Activated CD4-positive, alpha-beta T cell treated with anti-CD3 and anti-CD28 coated beads, Interleukin-2, amount 50 U/mL, for 1 hour (primary cell): ENCODE results near the gene KRTAP10-6.
"Not testable (repeated sequence)": the region's sequence is repeated elsewhere in the genome, so short reads cannot be mapped to it uniquely, and the experiment has no call there.

Source experiments
- DNase-seq: peaks from one replicate; pipeline ENCODE4 v3.0.0-alpha.2; 2020

Gene KRTAP10-6

DNA sequence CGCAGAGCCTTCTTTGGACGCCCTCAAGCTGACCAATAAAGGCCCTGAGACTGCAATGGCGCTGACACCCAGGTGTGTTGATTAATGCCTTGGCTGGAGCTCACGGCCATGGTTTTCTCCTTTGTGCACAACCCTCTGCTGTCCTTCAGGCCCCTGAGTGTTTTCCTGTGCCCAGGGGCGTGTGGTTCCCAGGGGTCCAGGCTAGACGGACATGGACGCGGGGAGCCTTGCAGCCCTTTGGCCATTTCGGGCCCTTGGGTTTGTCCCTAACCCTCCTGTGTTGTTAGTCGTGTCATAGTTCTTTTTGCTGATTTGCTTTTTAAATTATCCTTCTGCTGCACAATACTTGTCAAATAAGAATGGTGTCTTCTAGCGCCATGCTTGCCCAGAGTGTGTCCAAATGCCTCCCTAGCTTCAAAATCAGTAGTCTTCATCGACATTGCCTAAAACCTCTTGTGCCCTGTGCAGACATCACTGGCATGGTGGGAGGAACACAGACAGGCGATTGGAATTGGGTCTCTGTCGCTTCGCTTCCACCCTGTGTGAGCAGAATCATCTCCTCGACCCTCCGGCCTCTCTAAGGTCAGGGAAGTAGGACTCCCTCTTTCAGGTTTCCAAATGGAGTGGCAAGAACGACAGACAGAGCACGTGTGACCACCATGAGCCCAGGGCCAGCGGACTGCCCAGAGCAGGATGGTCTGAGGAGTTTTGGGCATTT is 16.8 kb downstream of the KRTAP10-6 start:
- no peak for DNase-seq

DNA sequence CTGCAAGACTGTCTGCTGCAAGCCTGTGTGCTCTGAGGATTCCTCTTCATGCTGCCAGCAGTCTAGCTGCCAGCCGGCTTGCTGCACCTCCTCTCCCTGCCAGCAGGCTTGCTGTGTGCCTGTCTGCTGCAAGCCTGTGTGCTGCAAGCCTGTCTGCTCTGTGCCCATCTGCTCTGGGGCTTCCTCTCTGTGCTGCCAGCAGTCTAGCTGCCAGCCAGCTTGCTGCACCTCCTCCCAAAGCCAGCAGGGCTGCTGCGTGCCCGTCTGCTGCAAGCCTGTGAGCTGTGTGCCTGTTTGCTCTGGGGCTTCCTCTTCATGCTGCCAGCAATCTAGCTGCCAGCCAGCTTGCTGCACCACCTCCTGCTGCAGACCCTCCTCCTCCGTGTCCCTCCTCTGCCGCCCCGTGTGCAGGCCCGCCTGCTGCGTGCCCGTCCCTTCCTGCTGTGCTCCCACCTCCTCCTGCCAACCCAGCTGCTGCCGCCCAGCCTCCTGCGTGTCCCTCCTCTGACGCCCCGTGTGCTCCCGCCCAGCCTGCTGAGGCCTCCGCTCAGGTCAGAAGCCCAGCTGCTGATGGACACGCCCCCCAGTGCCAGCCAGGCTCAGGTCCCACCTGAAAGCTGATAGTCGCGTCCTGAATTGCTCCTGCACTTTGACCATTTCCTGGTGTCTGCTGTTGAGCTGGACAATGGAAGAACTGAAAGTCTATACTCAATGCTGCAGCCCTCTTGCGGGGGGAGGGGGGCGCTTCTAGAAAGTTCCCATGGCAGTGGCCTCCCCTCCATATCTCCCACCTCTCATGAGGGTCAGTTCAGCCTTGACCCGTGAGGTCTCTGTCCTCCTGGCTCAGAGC is 17.6 kb downstream of the KRTAP10-6 start:
- no peak for DNase-seq

DNA sequence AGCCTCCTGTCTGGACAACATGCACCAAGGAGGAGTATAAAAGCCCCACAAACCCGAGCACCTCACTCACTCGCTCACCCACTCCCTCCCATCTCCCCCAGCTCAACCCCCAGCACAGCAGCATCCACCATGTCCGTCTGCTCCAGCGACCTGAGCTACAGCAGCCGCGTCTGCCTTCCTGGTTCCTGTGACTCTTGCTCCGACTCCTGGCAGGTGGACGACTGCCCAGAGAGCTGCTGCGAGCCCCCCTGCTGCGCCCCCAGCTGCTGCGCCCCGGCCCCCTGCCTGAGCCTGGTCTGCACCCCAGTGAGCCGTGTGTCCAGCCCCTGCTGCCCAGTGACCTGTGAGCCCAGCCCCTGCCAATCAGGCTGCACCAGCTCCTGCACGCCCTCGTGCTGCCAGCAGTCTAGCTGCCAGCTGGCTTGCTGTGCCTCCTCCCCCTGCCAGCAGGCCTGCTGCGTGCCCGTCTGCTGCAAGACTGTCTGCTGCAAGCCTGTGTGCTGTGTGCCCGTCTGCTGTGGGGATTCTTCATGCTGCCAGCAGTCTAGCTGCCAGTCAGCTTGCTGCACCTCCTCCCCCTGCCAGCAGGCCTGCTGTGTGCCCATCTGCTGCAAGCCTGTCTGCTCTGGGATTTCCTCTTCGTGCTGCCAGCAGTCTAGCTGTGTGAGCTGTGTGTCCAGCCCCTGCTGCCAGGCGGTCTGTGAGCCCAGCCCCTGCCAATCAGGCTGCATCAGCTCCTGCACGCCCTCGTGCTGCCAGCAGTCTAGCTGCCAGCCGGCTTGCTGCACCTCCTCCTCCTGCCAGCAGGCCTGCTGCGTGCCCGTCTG is 18.5 kb downstream of the KRTAP10-6 start, which contains the start of gene KRTAP10-4:
Gene KRTAP10-4, plus strand, starts transcription at position 100 of the 827 bp plus-strand sequence. Its CDS starts 30 bp downstream, at position 130.
- DNase-seq = not testable (repeated sequence)

DNA sequence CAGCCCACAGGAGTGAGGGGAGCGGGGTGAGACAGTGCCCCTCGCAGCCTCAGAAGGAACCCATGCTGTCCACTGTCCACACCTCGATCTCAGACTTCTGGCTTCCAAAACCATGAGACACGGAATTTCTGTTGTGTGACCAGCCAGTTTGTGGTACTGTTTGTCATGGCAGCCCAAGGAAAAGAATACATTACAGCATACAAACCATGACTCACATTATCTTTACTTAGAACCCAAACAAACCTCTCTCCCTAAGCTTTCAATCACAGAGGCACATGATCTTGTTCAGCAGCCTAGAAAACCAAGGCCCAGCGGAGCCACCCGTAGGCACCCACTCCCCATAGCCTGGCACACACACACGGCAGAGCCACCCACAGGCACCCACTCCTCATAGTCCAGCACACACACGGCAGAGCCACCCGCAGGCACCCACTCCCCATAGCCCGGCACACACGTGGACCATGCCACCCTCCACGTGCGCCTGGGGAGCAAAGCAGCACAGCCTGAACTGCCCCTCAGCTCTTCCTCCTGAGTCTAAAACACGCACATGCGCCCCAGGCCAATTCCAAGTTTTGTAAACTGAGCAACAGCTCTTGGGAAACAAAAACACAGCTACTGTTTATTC is 19.2 kb downstream of the KRTAP10-6 start:
- no peak for DNase-seq

DNA sequence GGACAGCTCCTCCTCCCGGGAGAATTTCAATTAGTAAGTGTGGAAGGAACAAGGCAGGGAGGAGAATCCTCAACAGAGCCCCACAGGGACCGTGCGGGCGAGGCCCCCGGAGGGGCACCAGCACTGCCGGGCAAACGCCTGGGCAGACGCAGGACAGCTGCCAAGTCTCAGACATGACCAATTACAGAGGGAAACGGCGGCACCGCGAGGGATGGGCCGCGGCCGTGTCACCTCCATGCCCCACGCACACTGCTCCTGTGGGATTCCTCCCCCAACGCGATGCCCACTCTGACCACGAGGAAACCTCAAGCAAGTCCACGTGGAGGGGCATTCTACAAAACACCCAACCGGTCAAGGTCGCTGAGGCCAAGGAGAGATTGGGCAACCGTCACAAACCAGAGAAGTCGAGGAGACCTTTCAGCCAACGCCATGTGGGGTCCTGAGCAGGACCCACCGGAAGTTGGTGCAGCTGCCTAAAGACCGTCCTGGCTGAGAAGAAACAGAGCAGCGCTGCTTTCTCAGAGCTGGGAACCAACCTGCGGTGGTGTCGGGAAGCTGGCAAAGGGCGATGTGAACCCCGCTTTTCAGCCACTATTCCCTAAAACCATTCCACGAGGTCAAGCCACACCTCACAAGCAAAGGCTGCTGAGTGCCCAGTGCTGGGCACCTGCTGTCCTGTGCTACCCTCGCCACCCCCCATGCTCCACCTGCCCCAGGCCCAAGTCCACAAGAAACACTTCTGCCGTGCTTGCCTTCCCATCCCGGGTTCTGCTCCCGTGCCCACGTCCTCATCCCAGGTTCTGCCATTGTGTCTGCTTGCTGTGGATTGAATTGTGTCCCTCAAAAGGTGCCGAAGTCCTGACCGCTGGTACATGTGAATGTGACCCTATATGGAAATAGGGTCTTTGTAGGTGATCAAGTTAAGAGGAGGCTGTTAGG is 20.2 kb downstream of the KRTAP10-6 start:
- DNase-seq = no peak

DNA sequence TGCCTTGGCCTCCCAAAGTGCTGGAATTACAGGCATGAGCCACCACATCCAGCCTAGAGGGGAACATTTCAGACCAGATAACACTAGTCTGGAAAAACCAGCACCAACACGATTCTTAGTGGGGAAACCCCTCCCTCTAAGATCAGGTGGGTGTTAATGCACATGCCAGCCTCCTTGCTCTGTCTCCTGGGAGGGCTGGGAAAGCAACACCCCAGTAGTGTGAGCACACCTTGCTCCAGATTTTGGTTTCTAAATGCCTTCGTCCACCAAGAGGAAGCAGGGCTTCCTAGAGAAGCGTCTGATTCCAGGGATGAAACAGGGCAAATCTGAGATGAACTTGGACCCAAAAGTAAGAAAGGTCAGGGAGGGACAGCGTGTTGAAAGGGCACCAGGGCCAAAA is 21.0 kb downstream of the KRTAP10-6 start:
- DNase-seq = no peak

DNA sequence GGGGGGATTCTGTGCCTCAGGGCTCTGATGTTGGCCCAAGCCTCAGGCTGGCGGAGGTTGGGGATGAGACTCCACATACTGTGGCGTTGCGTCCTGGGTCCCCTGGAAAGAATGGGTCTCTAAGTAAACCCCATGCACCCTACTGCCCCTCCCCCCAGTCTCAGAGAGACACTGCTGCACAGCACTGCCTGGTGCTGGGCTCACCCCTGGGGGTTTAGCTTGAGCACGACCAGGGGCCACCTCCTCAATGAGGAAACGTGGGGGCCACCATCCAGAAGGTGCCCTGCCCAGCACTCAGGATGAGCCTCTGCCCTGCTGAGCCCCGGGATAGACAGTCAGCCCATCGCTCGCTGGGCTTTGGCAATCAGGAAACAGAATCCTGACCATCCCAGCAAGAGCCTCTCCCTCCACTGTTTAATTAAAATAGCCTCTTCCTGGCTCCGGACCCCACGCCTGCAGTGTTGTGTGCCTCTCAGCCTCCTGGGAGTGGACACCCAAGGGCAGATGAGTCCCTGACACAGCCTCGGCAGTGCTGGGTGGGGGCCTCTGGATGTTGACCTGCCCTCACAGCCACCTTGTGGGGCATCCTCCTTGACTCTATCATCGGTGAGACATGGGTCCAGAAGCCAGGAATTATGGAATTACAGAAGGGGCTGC is 22.3 kb downstream of the KRTAP10-6 start:
- DNase-seq = no peak

DNA sequence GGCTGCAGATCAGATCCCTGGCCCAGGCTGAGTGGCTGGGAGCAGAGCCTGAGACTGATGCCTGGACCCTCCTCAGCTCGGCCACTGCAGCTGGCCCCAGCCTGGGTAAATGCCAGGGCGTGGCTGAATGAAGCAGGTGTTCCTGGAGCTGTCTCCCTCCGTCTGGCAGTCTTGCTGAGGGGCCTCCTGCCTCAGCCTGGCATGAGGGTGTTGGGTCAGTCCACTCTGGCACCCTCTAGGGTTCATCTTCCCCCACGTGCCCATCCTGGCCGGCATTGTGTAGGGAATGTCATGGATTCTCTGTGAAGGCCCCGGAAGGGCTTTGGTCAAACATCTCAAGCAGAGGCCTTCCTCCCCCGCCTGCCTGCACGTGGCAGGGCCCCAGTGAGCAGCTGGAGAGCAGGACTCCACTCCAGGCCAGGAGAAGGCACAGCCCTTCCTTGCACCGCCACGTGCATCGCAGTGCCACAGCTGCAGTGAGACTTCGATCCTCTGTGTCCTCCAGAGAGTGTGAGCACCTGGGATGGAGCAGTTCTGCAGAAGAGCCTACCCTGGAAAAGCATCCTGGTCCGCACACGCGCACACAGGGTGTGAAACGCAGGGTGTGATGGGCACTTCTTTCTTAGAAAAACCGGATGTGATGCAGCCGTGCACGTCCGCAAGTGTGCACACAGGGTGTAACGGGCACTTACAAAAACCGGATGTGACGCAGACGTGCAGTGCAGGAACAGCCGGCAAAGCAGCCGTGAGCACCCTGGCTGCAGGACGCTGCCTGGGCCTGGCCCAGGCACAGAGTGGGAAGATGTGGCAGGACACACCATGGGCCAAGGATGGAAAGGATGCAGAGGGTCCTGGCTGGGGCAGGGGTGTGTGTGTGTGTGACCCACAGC is 23.4 kb downstream of the KRTAP10-6 start:
- DNase-seq = no peak

DNA sequence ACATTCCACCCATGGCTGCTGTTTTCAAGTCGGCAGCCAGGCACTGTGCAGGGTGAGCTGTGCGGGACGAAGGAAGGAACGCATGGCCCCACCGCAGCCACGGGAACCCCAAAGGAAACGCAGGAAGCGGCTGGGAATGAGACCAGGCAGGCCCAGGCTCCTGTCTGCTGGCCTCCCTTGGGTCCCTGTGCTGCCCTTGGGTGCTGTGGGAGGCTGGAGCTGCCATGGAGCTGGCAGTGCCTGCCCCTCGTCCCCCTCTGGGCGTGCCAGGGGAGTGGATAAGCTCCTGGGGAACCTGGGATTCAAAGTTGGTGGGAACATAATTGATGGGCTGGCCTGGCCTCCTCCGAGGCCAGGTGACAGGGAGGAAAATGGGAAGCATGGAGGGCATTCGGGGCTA is 24.0 kb downstream of the KRTAP10-6 start:
- DNase-seq = no peak

DNA sequence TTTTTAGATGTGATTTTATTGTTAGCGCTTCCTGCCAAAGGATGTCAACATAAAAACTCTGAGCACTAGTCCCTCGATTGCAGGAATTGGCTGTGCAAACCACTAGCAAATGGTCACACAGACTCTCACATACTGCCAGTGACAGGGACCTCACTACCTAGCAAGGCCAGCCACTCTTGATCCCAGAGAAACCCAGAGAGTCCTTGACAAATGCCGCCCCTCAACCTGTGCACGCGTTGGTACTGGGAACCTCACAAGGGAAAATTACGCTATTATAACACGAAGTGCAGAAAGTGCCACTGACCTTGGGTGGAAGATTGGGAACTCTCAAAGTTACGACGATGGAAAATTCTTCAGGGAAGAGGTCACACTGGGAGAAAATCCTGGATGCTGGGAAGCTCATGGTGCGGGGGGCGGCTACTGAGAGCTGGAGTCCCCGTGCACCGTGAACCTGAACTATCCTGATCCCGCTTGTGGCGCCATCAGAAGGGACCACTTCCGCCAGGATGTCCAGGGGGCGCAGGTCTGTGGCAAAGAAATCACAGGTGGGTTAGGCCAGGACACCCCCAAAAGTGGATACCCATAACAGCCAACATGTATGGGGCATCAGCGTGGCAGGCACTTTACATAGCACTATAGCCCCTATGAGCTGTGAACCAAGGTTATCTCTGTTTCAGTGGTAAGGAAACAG is 24.7 kb downstream of the KRTAP10-6 start:
- DNase-seq = no peak

DNA sequence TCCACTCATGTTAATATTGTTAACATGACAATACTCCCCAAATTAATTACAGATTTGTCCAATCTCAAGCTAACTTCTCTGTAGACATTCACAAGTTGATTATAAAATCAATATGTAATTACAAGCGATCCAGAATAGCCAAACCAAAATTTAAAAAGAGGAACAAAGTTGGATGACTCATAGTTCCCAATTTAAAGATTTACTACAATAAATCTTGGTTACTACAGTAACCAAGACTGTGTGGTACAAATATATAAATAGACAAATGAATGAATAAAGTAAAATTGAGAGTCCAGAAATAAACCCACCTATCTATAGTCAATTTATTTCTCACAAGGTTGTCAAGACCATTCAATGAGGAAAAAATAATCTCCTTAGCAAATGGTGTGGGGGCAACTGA is 25.9 kb downstream of the KRTAP10-6 start:
- no peak for DNase-seq

DNA sequence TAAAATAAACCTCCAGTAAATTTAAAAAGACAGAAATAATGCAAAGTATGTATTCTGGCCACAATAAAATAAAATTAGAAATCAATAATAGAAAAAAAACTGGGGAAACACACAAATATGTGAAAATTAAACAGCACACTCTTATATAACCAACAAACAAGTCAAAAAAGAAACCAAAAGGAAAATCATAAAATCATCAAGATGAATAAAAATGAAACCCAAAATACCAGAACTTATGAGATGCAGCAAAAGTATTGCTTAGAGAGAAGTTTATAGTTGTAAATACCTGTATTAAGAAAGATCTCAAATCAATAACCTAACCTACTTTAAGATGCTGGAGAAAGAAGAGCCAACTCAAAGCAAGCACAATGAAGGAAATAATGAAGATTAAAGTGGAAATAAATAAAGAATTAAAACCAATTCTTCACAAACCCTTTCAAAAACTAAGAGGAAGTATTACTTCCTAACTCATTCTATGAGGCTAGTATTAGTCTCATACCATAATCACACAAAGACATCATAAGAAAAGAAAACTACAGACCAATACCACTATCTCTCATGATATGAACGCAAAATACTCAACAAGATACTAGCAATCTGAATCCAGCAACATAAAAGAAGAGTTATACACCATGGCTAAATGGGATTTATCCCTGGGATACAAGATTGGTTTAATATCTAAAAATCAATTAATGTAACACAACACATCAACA is 27.3 kb downstream of the KRTAP10-6 start:
- no peak for DNase-seq

DNA sequence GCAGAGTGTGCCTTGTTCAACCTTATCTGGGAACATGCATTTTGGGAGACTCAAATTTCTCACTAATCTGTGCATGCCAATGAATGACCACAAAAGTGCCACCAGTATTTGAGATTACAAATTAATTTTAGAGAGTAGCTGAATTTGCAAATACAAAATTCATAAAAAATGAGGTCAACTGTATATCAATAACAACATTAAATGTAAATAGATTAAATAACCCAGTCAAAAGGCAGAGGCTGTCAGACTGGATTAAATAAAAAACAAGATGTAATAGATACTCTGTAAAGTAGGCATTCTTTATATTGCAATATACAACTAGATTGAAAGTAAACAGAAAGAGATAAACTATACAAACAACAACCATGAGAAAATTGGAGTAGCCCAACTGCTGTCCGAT is 28.2 kb downstream of the KRTAP10-6 start:
- no peak for DNase-seq

DNA sequence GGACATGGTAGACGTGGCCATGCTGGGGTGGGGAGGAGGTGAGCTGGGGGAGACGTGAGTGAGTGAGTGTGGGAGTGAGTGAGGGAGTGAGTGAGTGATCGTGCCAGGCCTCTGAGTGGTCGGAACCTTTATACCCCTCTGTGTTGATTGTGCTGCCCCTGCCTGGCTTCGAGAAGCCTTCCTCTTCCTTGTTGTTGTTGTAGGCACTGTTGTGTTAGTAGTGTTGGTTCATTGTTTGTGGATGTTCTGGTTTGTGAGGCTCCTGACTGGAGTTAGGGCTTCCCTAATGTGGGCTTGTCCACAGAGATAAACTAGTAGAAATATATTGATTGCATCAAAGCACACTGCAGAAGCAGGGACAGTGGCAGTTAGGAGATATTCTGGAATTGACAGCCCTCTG is 33.6 kb downstream of the KRTAP10-6 start, which contains the start of gene KRTAP10-3:
Gene KRTAP10-3, minus strand, starts transcription at position 101 of the 400 bp plus-strand sequence. Its CDS starts 80 bp downstream, at position 21.
- no peak for DNase-seq

DNA sequence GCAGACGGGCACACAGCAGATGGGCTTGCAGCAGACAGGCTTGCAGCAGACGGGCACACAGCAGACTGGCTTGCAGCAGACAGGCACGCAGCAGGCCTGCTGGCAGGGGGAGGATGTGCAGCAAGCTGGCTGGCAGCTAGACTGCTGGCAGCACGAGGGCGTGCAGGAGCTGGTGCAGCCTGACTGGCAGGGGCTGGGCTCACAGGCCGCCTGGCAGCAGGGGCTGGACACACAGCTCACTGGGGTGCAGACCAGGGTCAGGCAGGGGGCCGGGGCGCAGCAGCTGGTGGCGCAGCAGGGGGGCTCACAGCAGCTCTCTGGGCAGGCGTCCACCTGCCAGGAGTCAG is 34.0 kb downstream of the KRTAP10-6 start:
- DNase-seq = not testable (repeated sequence)

DNA sequence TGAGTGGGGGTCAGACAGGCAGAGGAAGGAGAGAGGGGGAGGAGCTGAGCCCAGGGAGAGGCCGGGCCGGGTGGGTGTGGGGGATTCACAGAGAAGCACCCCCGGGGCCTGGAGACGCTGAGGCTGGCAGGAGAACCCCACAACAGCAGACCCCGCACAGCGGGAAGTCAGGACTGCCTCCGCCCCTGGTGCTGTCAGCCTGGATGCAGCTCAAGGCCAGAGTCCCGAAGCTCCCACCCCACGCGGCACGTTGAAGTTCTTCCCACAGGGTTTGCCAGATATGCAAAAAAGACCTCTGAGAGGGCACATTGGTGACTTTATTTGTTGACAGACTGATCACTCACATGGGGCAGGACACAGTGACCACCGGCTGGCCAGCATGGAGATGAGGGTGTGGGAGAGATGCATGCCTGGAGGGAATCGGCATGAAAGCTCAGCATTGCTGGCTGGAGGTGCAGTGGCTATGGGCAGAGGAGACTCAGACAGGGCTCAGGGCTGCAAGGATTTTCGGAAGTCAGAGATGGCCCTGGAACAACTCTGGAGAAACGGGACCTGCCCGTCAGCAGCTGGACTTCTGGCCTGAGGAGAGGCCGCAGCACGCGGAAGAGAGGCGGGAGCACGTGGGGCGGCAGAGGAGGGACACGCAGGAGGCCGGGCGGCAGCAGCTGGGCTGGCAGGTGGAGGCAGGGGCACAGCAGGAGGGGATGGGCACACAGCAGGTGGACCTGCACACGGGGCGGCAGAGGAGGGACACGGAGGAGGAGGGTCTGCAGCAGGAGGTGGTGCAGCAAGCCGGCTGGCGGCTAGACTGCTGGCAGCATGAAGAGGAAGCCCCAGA is 34.6 kb downstream of the KRTAP10-6 start:
- no peak for DNase-seq

DNA sequence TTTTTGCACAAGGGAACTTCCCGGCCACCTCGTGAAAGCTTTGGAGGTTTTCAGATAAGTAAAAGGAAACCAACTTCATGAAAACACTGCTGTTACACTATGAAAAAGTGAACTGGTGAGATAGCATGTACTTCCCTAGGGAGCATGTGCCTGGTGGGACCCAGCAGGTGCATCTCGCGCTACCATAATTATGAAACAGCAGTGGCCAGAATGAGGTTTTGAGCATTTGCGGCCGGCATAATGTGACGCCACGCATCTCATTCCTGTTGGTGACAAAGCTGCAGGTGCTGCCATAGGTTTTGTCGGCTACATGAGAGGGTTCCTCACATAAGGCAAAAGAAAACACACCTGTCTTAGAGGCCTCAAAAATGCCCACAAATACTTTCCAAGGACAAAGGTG is 35.4 kb downstream of the KRTAP10-6 start:
- DNase-seq = no peak
